Inferior parietal cortex (tissue), 1 donor: ENCODE results near the gene PRDM5.
"Not testable (repeated sequence)": the region's sequence is repeated elsewhere in the genome, so short reads cannot be mapped to it uniquely, and the experiment has no call there.

Experiments used
- DNase-seq: peaks from one replicate; pipeline ENCODE4 v3.0.0-alpha.2; 2016; ENCODE audit errors: extremely low spot score

PRDM5 gene

GRCh38 chr4:120753854-120754253, 168.7 kb downstream of the PRDM5 start:
- DNase-seq = no peak

GRCh38 chr4:120750152-120750525, 172.4 kb downstream of the PRDM5 start:
- DNase-seq = no peak

DNA sequence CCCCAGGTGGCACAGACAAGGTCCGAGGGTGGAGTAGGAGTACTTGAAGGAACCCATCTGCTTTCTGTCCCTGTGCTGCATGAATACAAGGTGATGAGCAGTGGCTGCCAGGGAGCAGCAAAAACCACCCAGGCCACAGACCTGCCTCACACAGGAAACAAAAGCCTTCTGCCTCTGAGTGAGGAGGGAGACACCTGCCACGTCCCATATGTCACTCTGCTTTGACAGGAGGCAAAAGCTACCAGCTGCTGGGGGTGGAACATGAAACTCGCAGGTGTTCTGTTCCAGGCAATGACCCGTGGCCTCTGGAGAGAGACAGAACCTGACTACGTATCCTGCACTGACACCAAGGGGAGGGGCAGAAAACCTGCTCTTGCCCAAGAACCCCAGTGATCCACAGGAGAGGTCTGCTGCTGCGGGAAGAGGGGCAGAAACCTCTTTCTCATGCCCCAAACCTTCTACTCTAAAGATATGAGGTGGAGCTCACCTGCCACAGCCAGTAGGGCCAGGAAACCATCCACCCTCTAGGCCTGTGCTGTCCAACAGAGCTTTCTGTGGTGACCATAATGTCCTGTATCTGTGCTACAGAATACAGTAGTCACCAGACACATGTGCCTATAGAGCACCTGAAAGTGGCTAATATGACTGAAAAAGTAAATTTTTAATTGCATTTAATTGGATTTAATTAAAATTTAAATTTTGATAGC, 172.9 kb downstream of the PRDM5 start:
- no peak for DNase-seq

DNA sequence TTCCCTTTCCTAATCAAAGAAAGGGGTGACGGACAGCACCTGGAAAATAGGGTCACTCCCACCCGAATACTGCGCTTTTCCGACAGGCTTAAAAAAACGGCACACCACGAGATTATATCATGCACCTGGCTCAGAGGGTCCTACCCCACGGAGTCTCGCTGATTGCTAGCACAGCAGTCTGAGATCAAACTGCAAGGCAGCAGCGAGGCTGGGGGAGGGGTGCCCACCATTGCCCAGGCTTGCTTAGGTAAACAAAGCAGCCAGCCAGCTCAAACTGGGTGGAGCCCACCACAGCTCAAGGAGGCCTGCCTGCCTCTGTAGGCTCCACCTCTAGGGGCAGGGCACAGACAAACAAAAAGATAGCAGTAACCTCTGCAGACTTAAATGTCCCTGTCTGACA, 180.9 kb downstream of the PRDM5 start:
- not testable (repeated sequence) for DNase-seq

- DNase-seq = no peak
These were observed 186.2 kb downstream of the PRDM5 start for GRCh38 chr4:120736312-120736711.

- DNase-seq = no peak
These were observed 188.6 kb downstream of the PRDM5 start for GRCh38 chr4:120733968-120734367.

DNA sequence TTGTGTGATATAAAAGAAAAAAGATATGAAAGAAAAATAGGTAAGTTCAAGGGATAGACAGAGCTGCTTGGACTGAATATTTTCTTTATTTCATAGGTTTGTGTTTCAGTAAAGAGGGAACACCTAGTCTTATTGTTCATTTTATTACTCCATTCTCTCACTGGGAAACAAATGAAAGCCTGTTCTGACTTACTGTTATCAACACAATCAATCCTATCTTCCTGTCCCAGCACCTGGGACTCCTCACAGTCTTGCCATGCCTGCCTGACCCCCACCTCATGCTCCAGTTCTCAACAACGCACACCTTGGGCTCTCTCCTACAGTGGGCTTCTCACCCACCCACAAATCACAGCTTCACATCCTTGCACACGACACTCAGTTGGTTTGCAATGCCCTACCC, 189.5 kb downstream of the PRDM5 start:
- no peak for DNase-seq

GRCh38 chr4:120731561-120731960, 191.0 kb downstream of the PRDM5 start:
- no peak for DNase-seq

GRCh38 chr4:120730777-120731320, 191.7 kb downstream of the PRDM5 start:
- DNase-seq = no peak

GRCh38 chr4:120728892-120729675, 193.4 kb downstream of the PRDM5 start:
- DNase-seq = no peak

- DNase-seq = no peak
These were observed 196.6 kb downstream of the PRDM5 start for GRCh38 chr4:120725639-120726580.

DNA sequence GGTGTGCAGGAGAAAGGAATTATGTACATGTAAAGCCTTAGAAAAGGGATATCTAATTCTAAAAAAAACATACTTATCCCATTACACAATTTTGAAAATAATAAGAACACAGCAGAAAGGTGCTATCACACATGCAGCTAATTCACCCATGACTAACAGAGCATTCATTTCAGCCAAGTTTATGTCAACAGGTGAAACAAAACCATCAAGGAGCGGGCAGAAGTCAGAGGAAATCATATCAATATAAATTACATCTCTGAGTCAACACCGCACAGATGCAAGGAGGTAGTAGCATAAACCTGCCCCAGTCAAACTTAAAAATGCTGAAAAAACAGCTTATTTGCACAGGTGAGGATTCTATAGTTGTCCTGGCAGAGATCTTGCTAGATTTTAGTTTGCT, 197.9 kb downstream of the PRDM5 start:
- no peak for DNase-seq

- DNase-seq = no peak
These were observed 198.5 kb downstream of the PRDM5 start for GRCh38 chr4:120723986-120724385.

DNA sequence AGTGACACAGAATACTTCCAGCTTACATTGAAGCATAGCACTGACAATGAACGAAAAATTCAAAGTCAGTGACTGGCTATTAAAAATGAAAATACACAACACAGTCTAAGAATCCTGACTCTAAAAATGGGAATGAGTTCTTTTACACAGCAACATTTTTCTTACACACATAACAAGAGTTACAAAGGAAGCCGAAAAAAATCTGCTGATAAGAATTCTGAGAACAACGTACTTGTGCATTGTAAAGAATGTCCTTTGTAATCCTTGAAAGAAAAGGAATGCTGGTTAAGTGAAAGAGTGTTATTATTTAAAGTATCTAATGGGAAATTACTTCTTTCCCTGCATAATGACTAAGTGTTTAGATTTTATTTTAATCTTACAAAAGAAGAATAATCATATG, 199.4 kb downstream of the PRDM5 start:
- no peak for DNase-seq

GRCh38 chr4:120722655-120723054, 199.9 kb downstream of the PRDM5 start:
- no peak for DNase-seq

- no peak for DNase-seq
These were observed 202.1 kb downstream of the PRDM5 start for GRCh38 chr4:120720354-120720934.

DNA sequence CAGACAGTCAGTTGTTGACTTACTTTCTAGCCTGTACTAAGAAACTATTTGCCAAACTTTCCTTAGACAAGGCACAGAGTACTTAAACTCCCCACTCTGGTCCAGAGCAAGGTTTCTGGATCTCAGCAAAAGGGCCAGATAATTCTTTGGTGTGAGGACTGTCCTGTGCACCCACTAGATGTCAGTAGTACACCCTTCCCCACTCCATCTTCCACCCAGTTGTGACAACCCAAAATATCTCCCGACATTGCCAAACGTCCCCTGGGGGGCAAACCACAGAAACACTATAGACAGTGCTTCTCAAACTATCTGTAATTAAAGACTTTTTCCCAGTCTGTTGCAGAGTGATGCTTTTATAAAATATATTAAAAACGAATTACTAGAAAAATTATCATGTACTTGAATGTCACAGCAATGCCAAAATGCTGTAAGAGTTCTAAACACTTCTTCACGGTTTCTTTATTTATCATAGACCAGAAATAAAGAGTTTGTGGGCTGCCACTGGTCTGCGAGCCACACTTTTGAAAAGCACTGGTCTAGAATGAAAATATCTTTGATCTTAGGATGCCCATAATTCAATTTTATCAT, 203.5 kb downstream of the PRDM5 start:
- DNase-seq = no peak

GRCh38 chr4:120716346-120716745, 206.2 kb downstream of the PRDM5 start:
- DNase-seq = no peak

DNA sequence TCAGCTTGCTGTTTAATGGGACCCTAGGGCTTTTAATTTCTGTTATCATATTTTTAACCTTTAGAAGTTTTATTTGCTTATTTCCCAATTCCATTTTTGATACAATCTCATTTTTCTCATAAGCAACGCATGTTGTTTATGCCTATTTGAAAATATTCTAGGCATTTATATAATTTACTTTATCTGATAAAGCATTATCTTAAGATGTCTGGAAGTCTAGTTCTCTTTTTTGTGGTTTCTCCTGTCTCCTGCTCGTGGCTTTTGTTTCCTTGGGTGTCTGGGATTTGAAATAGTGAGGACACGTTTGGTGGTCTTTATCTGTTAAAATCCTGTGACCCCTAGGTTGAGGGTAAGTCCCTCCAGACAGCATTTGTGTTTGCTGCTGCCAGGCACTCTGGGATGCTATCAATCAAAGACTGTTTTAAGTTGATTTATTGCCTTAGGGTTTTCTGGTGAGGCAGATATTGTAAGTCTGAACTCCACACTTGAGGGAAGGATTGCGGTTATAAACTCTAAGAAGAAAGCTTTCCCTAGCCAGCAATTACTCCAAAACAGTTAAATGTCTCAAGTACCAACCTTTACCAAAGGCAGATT, 208.0 kb downstream of the PRDM5 start:
- no peak for DNase-seq

DNA sequence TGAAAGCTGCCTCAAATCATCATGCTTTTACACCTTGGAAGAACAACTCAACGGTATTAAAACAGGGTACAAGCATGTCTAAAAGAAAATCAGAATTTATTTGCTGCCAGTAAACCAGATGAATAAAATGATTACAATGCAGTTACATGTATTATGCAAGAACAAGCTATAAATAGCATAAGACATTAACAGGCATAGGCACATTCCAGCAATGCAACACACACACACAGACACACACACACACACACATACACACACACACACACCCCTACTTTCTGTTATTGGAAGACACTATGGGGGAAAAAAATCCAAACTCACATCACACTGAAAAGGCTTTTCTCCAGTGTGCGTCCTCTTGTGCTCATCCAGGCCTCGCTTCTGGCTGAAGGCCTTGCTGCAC, 212.5 kb downstream of the PRDM5 start:
- no peak for DNase-seq

GRCh38 chr4:120704538-120704937, 218.0 kb downstream of the PRDM5 start:
- no peak for DNase-seq
